Endothelial cell of umbilical vein (primary cell): ENCODE data around the gene COL8A1. TPM values are rescaled to one million over a fixed set of nuclear protein-coding genes. Genes with fewer than 3 reads are reported as not detected.

Experiments
- BruUV-seq: library from RNA; stranded (reverse); fragments of 400-500 nt; replicated peaks from 2 replicates; lab custom pipeline; 2021; lab: Mats Ljungman, UMichigan
- CTCF ChIA-PET: fragments of 300-600, 350-600 bp; sonication (Branson Sonifier 250); formaldehyde crosslinking; loops from one replicate; lab custom pipeline; 2021; ENCODE audit warnings: antibody characterized with exemption, inconsistent platforms; lab: Charles Lee
- POLR2A ChIA-PET: fragments of 300-600, 350-600 bp; sonication (Branson Sonifier 250); formaldehyde crosslinking; loops from one replicate; lab custom pipeline; 2021; ENCODE audit warnings: antibody characterized with exemption, inconsistent platforms; lab: Charles Lee
- DNase-seq: peaks from one replicate; pipeline ENCODE4 v3.0.0-alpha.2; 2011; ENCODE audit warnings: low read depth, low spot score
- FAIRE-seq: peaks from 2 replicates; lab custom pipeline; 2011; peaks lifted over from hg19 to GRCh38; lab: Jason Lieb, UNC
- H2AFZ ChIP-seq: 2 replicates; pipeline ENCODE4 v1.6.0; 2012; ENCODE audit warnings: low read depth, low read length, control low read depth, inconsistent platforms
- H3K27ac ChIP-seq: 2 replicates; pipeline ENCODE4 v1.5.1; 2011; ENCODE audit warnings: low read depth, mild to moderate bottlenecking, control low read depth, low read length, moderate library complexity; ENCODE audit not compliant: insufficient read depth
- H3K27me3 ChIP-seq, 2 experiments: 2 replicates each; pipeline versions ENCODE4 v1.6.0 to v1.6.1; 2011; ENCODE audit warnings: low read length in 2 of 2, mixed read lengths in 1 of 2; ENCODE audit not compliant: control insufficient read depth in 2 of 2, insufficient read depth in 2 of 2
- H3K36me3 ChIP-seq, 2 experiments: 2 replicates in 1 of 2; 3 replicates in 1 of 2; pipeline ENCODE4 v1.5.1; 2011; ENCODE audit warnings: low read length in 2 of 2, mild to moderate bottlenecking in 1 of 2, moderate library complexity in 1 of 2; ENCODE audit not compliant: control insufficient read depth in 2 of 2, insufficient read depth in 2 of 2; ENCODE audit errors: extremely low read depth in 1 of 2
- H3K4me1 ChIP-seq: 3 replicates; pipeline ENCODE4 v1.5.1; 2011; ENCODE audit warnings: mild to moderate bottlenecking, low read length; ENCODE audit not compliant: control insufficient read depth, insufficient read depth; ENCODE audit errors: extremely low read depth
- H3K4me2 ChIP-seq: 2 replicates; pipeline ENCODE4 v1.6.1; 2011; ENCODE audit warnings: low read length, control low read depth, mixed read lengths; ENCODE audit not compliant: insufficient read depth
- H3K4me3 ChIP-seq, 3 experiments: fragments of 200-600 bp in 1 of 3; sonication (generic), shearing (Covaris generic) in 1 of 3; replicated peaks in 1 of 3; 2 replicates each; pipeline ENCODE4 v1.5.1; 2011 to 2016; ENCODE audit warnings: control low read depth in 3 of 3, low read length in 3 of 3, mild to moderate bottlenecking in 2 of 3, inconsistent platforms in 1 of 3, low read depth in 1 of 3, moderate library complexity in 1 of 3; ENCODE audit not compliant: insufficient read depth in 1 of 3
- H3K79me2 ChIP-seq: 2 replicates; pipeline ENCODE4 v1.6.0; 2012; ENCODE audit warnings: low read length, inconsistent platforms; ENCODE audit not compliant: control insufficient read depth, insufficient read depth
- H3K9ac ChIP-seq: replicated peaks from 2 replicates; pipeline ENCODE3; 2011; ENCODE audit warnings: low read length, control low read depth; ENCODE audit not compliant: insufficient read depth; ENCODE audit errors: extremely low read depth
- H3K9me1 ChIP-seq: replicated peaks from 3 replicates; pipeline ENCODE4 v1.6.0; 2011; ENCODE audit warnings: mild to moderate bottlenecking, low read length; ENCODE audit not compliant: control insufficient read depth, insufficient read depth; ENCODE audit errors: extremely low read depth
- H3K9me3 ChIP-seq: replicated peaks from 2 replicates; pipeline ENCODE4 v1.5.1; 2012; ENCODE audit warnings: low read length, inconsistent platforms; ENCODE audit not compliant: control insufficient read depth, insufficient read depth
- H4K20me1 ChIP-seq: replicated peaks from 2 replicates; pipeline ENCODE3; 2011; ENCODE audit warnings: mild to moderate bottlenecking, low read length; ENCODE audit not compliant: control insufficient read depth, insufficient read depth; ENCODE audit errors: extremely low read depth
- EZH2 ChIP-seq: IDR thresholded peaks from 2 replicates; pipeline ENCODE4 v1.6.1; 2012; ENCODE audit warnings: borderline replicate concordance, low read depth, mild to moderate bottlenecking, moderate library complexity, low read length, inconsistent platforms; ENCODE audit not compliant: severe bottlenecking
- FOS ChIP-seq: IDR thresholded peaks from 2 replicates; pipeline ENCODE4 v1.6.1; 2011; ENCODE audit warnings: mild to moderate bottlenecking, low read length, moderate library complexity, borderline replicate concordance; ENCODE audit not compliant: insufficient read depth
- GATA2 ChIP-seq: IDR thresholded peaks from 2 replicates; pipeline ENCODE4 v1.7.0; 2011; ENCODE audit warnings: low read depth, mild to moderate bottlenecking, moderate library complexity, mixed read lengths, low read length; ENCODE audit not compliant: insufficient read length, insufficient read depth
- JUN ChIP-seq: IDR thresholded peaks from 2 replicates; pipeline ENCODE4 v1.6.1; 2011; ENCODE audit warnings: borderline replicate concordance, low read depth; ENCODE audit not compliant: insufficient read length, insufficient read depth
- MYC ChIP-seq: IDR thresholded peaks from one replicate; pipeline ENCODE4 v1.6.1; 2011; ENCODE audit warnings: mild to moderate bottlenecking, low read depth, low read length
- POLR2A ChIP-seq: IDR thresholded peaks from 2 replicates; pipeline ENCODE4 v1.6.1; 2012; ENCODE audit warnings: low read depth, mild to moderate bottlenecking, control low read depth, low read length
- POLR2AphosphoS5 ChIP-seq: IDR thresholded peaks from 2 replicates; pipeline ENCODE4 v1.6.1; 2012; ENCODE audit warnings: low read depth, mild to moderate bottlenecking, control low read depth, low read length, moderate library complexity; ENCODE audit not compliant: insufficient read depth
- dilution Hi-C: fragments of 300-500 bp; cut with MboI; formaldehyde crosslinking; loops from one replicate; pipeline ENCODE4 v1.15.0; 2019; ENCODE audit warnings: low sequenced_read_pairs; ENCODE audit not compliant: extremely low pct_ligation_motif_present
- intact Hi-C: fragments of 100-400 bp; cut with micrococcal nuclease; formaldehyde crosslinking; loops from one replicate; pipeline ENCODE4 v1.10.0; 2022
- polyA plus RNA-seq, 4 experiments: library from polyadenylated mRNA; depleted of rRNA in 3 of 4; stranded (reverse) in 3 of 4; unstranded in 1 of 4; fragments of >200 nt; gene quantifications; 2 replicates each; pipeline versions ENCODE4 v1.2.1 to v1.2.3, GENCODE V29; 2011 to 2012; ENCODE audit warnings: missing spikeins in 1 of 4
- total RNA-seq: library from RNA; stranded (reverse); gene quantifications from 2 replicates; pipeline ENCODE4 v1.2.3, GENCODE V29; 2021
- TF ChIP-seq, protein P1 (sequence below), 2 donors: IDR thresholded peaks; 1 replicate in 1 of 2; 2 replicates in 1 of 2; pipeline ENCODE4 v1.5.1; 2011; ENCODE audit warnings: low read length in 2 of 2, mild to moderate bottlenecking in 2 of 2, moderate library complexity in 2 of 2, control low read depth in 1 of 2, inconsistent platforms in 1 of 2, low read depth in 1 of 2; ENCODE audit not compliant: insufficient read depth in 1 of 2; ENCODE audit errors: extremely low read depth in 1 of 2
- TF ChIP-seq, protein P2 (sequence below): IDR thresholded peaks from 2 replicates; pipeline ENCODE4 v1.6.1; 2011; ENCODE audit not compliant: insufficient read depth, insufficient read length

The COL8A1 gene
- total and polyA plus RNA-seq, 2 donors (not counting 3 experiments of a cell fraction or from before 2014, with no cell fraction given) = 358 to 634 TPM

DNA sequence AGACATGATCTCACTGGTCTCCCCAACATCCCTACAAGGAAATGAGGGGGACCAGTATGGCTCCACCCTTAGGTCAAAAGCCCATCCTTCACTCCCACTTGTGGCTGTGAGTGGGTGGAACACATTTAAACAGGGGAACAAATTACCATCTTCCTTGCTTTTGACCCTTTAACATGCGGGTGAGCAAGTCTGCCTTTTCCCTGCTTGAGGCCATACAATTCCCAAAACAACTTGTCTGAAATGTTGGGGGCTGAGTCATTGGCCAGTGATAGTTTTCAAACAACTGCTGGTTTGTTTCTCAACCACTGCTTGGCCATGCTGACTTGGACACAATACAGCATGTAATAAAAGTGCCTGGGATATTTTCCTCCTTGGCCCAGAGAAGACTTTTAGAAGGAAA, 39.6 kb downstream of the COL8A1 start:
- TF ChIP-seq POLR2AphosphoS5 = peak; percentile 22
- no peak for TF ChIP-seq GATA2
- TF ChIP-seq, protein P1, sequence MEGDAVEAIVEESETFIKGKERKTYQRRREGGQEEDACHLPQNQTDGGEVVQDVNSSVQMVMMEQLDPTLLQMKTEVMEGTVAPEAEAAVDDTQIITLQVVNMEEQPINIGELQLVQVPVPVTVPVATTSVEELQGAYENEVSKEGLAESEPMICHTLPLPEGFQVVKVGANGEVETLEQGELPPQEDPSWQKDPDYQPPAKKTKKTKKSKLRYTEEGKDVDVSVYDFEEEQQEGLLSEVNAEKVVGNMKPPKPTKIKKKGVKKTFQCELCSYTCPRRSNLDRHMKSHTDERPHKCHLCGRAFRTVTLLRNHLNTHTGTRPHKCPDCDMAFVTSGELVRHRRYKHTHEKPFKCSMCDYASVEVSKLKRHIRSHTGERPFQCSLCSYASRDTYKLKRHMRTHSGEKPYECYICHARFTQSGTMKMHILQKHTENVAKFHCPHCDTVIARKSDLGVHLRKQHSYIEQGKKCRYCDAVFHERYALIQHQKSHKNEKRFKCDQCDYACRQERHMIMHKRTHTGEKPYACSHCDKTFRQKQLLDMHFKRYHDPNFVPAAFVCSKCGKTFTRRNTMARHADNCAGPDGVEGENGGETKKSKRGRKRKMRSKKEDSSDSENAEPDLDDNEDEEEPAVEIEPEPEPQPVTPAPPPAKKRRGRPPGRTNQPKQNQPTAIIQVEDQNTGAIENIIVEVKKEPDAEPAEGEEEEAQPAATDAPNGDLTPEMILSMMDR (IDR thresholded peaks at IDR 0.05; ENCODE audit: extremely low read depth in 1 of 2, insufficient read depth in 1 of 2, low read depth in 1 of 2, low read length in 2 of 2) = no peak
- DNase-seq (peak; percentile 63), FAIRE-seq (no peak)
- intact Hi-C loops (no loop called here), dilution Hi-C loops (no loop called here)
- H2AFZ ChIP-seq = no peak overlapping the region
- no peak overlapping the region for H3K9ac ChIP-seq
- H4K20me1 ChIP-seq = no peaks in the 10 kb centered on the region
- no peaks in the 10 kb centered on the region for H3K4me1 ChIP-seq
- CTCF ChIA-PET = no interaction called here
- H3K4me3 ChIP-seq = no peak overlapping the region
- H3K79me2 ChIP-seq = peaks cover 40% of the 10 kb centered on the region
- no peak overlapping the region for H3K27ac ChIP-seq
- no TSS peak for BruUV-seq
- no peaks in the 10 kb centered on the region for H3K9me1 ChIP-seq
- H3K9me3 ChIP-seq = no peaks in the 10 kb centered on the region
- POLR2A ChIA-PET = no interaction called here
- no peaks in the 10 kb centered on the region for H3K27me3 ChIP-seq
- no peak overlapping the region for H3K4me2 ChIP-seq
- H3K36me3 ChIP-seq = peaks cover 8% of the 10 kb centered on the region in 2 experiments

DNA sequence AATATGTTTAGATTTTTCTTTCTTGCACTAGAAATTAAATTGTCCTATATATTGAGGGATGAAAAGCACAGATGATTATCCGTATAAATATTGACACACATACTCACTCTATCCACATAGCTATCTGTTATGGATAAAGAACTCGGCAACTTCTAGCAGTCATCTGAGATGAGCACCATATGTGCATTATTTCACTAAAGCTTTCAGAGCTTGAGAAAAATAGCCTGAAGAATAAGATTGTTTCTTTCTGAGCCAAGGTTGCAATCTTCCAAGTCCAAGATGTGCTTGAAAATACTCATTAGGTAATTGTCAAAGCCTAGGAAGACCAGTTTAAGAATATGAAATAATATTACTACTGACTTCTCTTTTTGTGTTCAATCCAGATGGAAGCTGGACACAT, 40.5 kb downstream of the COL8A1 start:
- peaks cover 39% of the 10 kb centered on the region for H3K79me2 ChIP-seq
- H3K4me3 ChIP-seq = no peak overlapping the region
- no peaks in the 10 kb centered on the region for H3K27me3 ChIP-seq
- no peaks in the 10 kb centered on the region for H4K20me1 ChIP-seq
- no peak overlapping the region for H3K4me2 ChIP-seq
- no peak overlapping the region for H3K27ac ChIP-seq
- intact Hi-C loops (no loop called here), dilution Hi-C loops (no loop called here)
- ChIA-PET POLR2A (no interaction called here), CTCF (no interaction called here)
- no peak overlapping the region for H2AFZ ChIP-seq
- H3K36me3 ChIP-seq = peaks cover 8% of the 10 kb centered on the region in 2 experiments
- H3K4me1 ChIP-seq = no peaks in the 10 kb centered on the region
- H3K9me1 ChIP-seq = no peaks in the 10 kb centered on the region
- TF ChIP-seq MYC = no peak
- TF ChIP-seq, protein P1 (IDR thresholded peaks at IDR 0.05; ENCODE audit: extremely low read depth in 1 of 2, insufficient read depth in 1 of 2, low read depth in 1 of 2, low read length in 2 of 2) = no peak
- no peak for TF ChIP-seq POLR2AphosphoS5
- no peak for TF ChIP-seq EZH2
- TF ChIP-seq FOS = no peak
- TF ChIP-seq JUN = no peak
- no peak for TF ChIP-seq POLR2A
- TF ChIP-seq, protein P2, sequence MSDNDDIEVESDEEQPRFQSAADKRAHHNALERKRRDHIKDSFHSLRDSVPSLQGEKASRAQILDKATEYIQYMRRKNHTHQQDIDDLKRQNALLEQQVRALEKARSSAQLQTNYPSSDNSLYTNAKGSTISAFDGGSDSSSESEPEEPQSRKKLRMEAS = no peak
- no peak for TF ChIP-seq GATA2
- BruUV-seq = no TSS peak
- H3K9ac ChIP-seq = no peak overlapping the region
- DNase-seq (no peak), FAIRE-seq (no peak)
- no peaks in the 10 kb centered on the region for H3K9me3 ChIP-seq
